Measurements from ENCODE around the gene RPL32. TPM values are rescaled to one million over a fixed set of nuclear protein-coding genes. Genes with fewer than 3 reads are reported as not detected.
A peak's percentile ranks its signal among the peaks of the same experiment; 100 is the strongest.

RPL32 gene
- total RNA-seq (2,250 TPM), polyA plus RNA-seq (1,000 to 10,000 TPM; 2,316 to 3,950 (median 3,295) TPM)

DNA sequence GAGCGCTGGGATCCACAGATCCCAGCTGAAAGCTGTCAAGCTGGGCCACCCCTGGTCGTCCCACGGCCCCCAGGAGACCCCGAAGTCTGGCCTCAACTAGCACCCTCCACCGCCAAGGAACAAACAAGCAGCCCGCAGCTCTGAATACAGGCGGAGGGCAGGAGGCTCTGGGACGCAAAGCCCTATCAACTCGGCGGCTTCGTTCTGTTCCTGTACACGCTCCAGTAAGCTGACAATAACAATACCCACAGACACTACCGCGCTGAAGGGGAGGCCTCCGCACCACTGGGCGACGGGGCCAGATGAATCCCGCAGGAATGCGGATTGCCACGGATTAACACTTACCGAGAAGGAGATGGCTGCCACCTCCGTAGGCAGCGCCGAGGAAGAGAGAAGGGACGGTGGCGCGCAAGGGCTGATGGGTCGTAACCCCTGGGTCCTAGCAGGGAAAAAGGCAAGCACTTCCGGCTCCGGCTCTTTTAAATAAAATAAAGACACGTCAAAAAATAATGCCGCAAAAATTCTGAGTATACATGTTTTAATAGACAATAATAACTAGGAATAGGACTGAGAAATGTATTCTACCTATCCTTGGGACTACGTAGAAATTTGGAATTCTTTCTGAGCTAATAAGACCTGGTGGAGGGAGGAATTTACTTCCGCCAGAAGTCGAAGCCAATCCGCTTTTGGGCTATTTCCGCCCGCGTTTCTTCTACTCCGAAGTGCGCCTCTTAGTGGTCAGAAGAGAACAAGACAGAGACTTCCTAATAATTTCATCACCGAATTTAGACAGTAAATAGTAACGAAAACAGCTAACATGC is at the start of gene RPL32:
RPL32 (minus strand) TSS at position 417 of the 821 bp plus-strand sequence. CDS start 1,328 bp downstream, outside the sequence.
- Mint-ChIP-seq H3K9me3 (peaks cover 0 to 1% (median 0%) of the 10 kb centered on the region in 7 donors), H3K27me3 (peaks cover 4% of the 10 kb centered on the region), H3K4me1 (peaks cover 13 to 53% (median 44%) of the 10 kb centered on the region in 4 donors), H3K36me3 (peaks cover 27% of the 10 kb centered on the region), H3K4me3 (peak within 1 kb of the TSS; percentile 94 to 98 (median 97)), H3K27ac (peak within 1 kb of the TSS; percentile 99 to 100 (median 99))
- ATAC-seq (ENCODE audit: low read depth in 2 of 2) = peak; percentile 90 to 92
- Histone ChIP-seq H3K4me1 (ENCODE audit: control insufficient read depth, insufficient read depth, low read length, poor library complexity, severe bottlenecking) (peaks cover 28% of the 10 kb centered on the region), H3K4me3 (ENCODE audit: low read depth, low read length) (peak within 1 kb of the TSS; percentile 80), H3K27me3 (ENCODE audit: control insufficient read depth, insufficient read depth, low read length) (no peaks in the 10 kb centered on the region), H3K27ac (ENCODE audit: insufficient read depth, low read length, poor library complexity, severe bottlenecking) (peak within 1 kb of the TSS; percentile 98), H3K36me3 (ENCODE audit: control insufficient read depth, insufficient read depth, low read length) (peaks cover 34% of the 10 kb centered on the region), H3K9me3 (ENCODE audit: control insufficient read depth in 2 of 2, low read length in 2 of 2) (no peaks in the 10 kb centered on the region)
- peak; percentile 79 to 97 (median 93) for DNase-seq

DNA sequence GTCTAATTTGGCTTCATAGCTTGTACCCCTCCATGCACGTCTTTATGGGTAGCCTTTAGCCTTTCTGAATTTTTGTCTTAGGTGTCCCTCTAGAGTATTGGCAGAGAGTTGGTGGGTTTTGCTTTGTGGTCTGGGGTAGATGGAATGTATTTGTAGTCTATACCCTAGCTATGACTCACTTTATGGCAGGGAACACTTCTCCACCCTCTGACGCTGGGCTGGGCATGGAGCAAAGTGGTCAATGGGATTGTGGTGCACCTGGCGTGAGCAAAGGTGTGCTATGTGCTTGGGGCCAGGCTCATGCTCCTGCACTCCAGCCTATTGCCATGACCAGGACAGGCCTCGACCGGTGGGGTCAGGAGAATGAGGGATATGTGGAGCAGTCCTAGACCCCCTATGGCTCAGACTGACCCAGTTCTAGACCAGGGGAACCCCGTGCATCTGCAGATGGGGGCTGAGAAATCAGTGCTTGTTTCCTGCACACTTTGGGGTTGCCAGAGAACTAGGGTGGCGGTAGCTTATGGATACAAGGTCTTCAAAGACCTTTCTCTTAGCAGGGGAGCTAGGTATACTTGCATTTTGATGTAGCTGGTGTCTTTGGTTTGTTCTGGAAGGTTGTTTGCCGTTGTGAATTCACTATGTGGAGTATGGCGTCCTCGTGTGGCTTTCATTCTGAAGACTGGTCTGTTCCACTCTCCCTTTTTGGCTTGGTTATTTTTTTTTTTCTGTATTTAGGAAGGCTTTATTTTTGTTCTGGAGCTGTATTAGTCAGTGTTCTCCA is 49.4 kb upstream of the RPL32 start:
- Mint-ChIP-seq H3K4me1 (peaks cover 5 to 22% (median 11%) of the 10 kb centered on the region in 4 donors), H3K4me3 (no peak overlapping the region), H3K36me3 (no peaks in the 10 kb centered on the region), H3K27ac (no peak overlapping the region), H3K27me3 (peaks cover 52% of the 10 kb centered on the region), H3K9me3 (no peaks in the 10 kb centered on the region)
- peaks cover 9% of the 10 kb centered on the region for H3K4me1 ChIP-seq (ENCODE audit: control insufficient read depth, insufficient read depth, low read length, poor library complexity, severe bottlenecking)
- no peak overlapping the region for H3K27ac ChIP-seq (ENCODE audit: insufficient read depth, low read length, poor library complexity, severe bottlenecking)
- no peak for ATAC-seq (ENCODE audit: low read depth in 2 of 2)
- H3K36me3 ChIP-seq (ENCODE audit: control insufficient read depth, insufficient read depth, low read length) = no peaks in the 10 kb centered on the region
- no peaks in the 10 kb centered on the region for H3K9me3 ChIP-seq (ENCODE audit: control insufficient read depth in 2 of 2, low read length in 2 of 2)
- H3K27me3 ChIP-seq (ENCODE audit: control insufficient read depth, insufficient read depth, low read length) = peaks cover 7% of the 10 kb centered on the region
- no peak for DNase-seq
- no peak overlapping the region for H3K4me3 ChIP-seq (ENCODE audit: low read depth, low read length)

DNA sequence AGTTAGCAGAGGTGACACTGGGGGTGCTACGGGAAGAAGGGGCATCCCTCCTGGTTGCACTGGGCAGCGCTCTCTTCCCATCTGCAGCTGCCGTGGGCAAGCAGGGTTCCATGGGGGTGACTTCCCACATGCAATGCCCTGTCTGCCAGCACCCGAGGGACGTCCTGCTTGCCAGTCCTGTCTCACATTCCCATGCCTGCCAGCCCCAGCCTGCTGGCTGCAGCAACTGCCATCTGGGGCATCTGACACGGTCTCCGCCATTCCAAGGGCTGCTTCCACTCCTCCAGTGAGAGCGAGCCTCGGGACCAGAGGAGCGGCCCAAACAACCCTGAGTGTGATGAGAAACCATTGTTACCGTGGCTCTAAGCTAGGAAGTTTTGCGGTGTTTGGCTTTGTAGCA is 45.4 kb upstream of the RPL32 start:
- Mint-ChIP-seq H3K27me3 (peaks cover 54% of the 10 kb centered on the region), H3K36me3 (no peaks in the 10 kb centered on the region), H3K4me1 (peaks cover under 1 to 18% (median 6%) of the 10 kb centered on the region in 4 donors), H3K9me3 (no peaks in the 10 kb centered on the region), H3K27ac (no peak overlapping the region), H3K4me3 (no peak overlapping the region)
- ATAC-seq (ENCODE audit: low read depth in 2 of 2) (no peak), DNase-seq (no peak)
- Histone ChIP-seq H3K36me3 (ENCODE audit: control insufficient read depth, insufficient read depth, low read length) (no peaks in the 10 kb centered on the region), H3K27ac (ENCODE audit: insufficient read depth, low read length, poor library complexity, severe bottlenecking) (no peak overlapping the region), H3K27me3 (ENCODE audit: control insufficient read depth, insufficient read depth, low read length) (peaks cover 7% of the 10 kb centered on the region), H3K4me1 (ENCODE audit: control insufficient read depth, insufficient read depth, low read length, poor library complexity, severe bottlenecking) (peaks cover 4% of the 10 kb centered on the region), H3K9me3 (ENCODE audit: control insufficient read depth in 2 of 2, low read length in 2 of 2) (no peaks in the 10 kb centered on the region), H3K4me3 (ENCODE audit: low read depth, low read length) (no peak overlapping the region)

DNA sequence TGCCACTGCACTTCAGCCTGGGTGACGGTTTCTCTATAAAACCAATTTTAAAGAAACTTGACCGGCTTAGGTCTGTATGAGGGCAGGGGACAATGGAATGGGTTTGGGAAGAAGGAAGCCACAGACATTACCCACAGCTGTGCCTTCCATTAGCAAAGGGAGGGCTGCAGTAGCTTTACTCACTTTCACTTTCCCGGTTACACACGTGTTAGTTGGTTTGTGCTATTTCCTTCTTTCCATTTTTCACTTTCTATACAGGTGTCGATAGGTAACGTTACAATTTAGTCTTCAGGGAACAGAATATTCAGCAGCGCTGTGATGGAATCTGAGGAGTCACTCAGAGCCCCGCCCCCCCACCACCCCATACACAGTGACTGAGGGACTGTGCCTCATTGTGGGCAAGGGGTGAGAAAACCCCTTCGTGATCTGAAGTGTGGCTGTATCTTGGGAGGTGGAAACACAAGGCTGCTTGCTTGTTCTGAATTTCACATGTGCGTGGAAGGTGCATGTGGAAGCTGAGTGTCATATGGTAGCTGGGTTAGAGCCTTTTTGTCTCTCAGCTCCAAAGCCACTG is 44.8 kb upstream of the RPL32 start:
- Mint-ChIP-seq H3K4me1 (peaks cover 0 to 15% (median 5%) of the 10 kb centered on the region in 4 donors), H3K9me3 (no peaks in the 10 kb centered on the region), H3K4me3 (peak overlapping the region in 1 of 4 donors; percentile 46), H3K27ac (no peak overlapping the region), H3K27me3 (peaks cover 56% of the 10 kb centered on the region), H3K36me3 (no peaks in the 10 kb centered on the region)
- ATAC-seq (ENCODE audit: low read depth in 2 of 2) (peak; percentile 44 to 50), DNase-seq (peak in 1 of 3 donors; percentile 26)
- H3K4me3 ChIP-seq (ENCODE audit: low read depth, low read length) = peak overlapping the region; percentile 31
- H3K4me1 ChIP-seq (ENCODE audit: control insufficient read depth, insufficient read depth, low read length, poor library complexity, severe bottlenecking) = no peaks in the 10 kb centered on the region
- H3K36me3 ChIP-seq (ENCODE audit: control insufficient read depth, insufficient read depth, low read length) = no peaks in the 10 kb centered on the region
- H3K27ac ChIP-seq (ENCODE audit: insufficient read depth, low read length, poor library complexity, severe bottlenecking) = no peak overlapping the region
- no peaks in the 10 kb centered on the region for H3K9me3 ChIP-seq (ENCODE audit: control insufficient read depth in 2 of 2, low read length in 2 of 2)
- peaks cover 7% of the 10 kb centered on the region for H3K27me3 ChIP-seq (ENCODE audit: control insufficient read depth, insufficient read depth, low read length)

DNA sequence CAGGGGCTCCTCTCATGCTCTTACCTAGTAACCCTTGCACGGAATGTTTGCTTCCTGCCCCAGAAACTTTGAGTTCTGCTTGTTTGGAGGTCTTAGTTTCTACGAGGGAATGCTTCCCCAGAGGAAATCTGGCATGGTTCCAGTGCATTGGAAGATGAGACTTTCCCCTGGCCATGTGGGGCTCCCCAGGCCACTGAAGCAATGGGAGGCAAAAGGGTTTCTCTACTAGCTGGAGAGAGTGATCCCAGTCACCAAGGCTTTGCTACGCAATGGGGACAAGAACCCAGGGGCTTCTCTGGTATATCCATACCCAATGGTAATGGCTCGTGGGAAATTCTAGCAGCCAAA is 44.2 kb upstream of the RPL32 start:
- Histone ChIP-seq H3K4me1 (ENCODE audit: control insufficient read depth, insufficient read depth, low read length, poor library complexity, severe bottlenecking) (no peaks in the 10 kb centered on the region), H3K36me3 (ENCODE audit: control insufficient read depth, insufficient read depth, low read length) (no peaks in the 10 kb centered on the region), H3K9me3 (ENCODE audit: control insufficient read depth in 2 of 2, low read length in 2 of 2) (no peaks in the 10 kb centered on the region), H3K27ac (ENCODE audit: insufficient read depth, low read length, poor library complexity, severe bottlenecking) (no peak overlapping the region), H3K27me3 (ENCODE audit: control insufficient read depth, insufficient read depth, low read length) (peaks cover 7% of the 10 kb centered on the region), H3K4me3 (ENCODE audit: low read depth, low read length) (no peak overlapping the region)
- ATAC-seq (ENCODE audit: low read depth in 2 of 2) = no peak
- DNase-seq = no peak
- Mint-ChIP-seq H3K4me3 (no peak overlapping the region), H3K36me3 (no peaks in the 10 kb centered on the region), H3K9me3 (no peaks in the 10 kb centered on the region), H3K27me3 (peaks cover 56% of the 10 kb centered on the region), H3K4me1 (peaks cover 0 to 13% (median 5%) of the 10 kb centered on the region in 4 donors), H3K27ac (no peak overlapping the region)

DNA sequence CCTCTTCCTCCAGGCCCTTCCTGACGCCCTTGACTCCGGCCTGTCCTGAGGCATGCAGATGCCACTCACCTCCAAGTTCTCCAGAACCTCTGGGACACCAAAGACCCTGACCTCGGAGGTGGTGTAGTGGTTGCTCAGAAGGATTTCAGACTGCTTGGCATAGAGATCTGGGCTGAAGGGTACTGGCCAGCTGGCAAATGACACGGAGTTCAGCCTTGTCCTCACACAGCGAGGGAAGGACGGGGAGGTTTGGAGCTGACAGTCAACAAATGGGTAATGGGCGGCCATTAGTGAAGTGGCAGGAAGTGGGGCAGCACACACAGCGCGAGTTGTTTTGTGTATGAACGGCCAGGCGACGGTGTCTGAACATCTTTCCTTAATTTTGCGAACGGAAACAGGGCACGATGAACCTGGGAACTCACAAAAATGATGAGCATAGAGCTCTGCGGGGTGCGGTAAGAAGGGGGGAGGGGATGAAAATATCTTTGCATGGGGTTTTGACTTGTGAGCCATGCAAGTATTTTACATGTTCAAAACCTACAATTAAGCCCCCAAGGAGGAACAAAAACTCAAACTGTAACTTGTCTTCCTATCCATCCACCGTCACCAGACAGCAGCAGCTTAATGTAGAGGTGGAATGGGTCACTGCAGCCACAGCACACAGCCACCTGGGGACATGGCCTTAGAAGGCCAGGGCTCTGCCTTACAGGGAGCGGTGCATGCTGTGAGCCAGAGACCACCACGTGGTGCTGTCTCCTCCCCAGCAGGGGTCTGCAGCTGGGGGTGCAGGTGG is 43.6 kb upstream of the RPL32 start:
- Mint-ChIP-seq H3K4me3 (no peak overlapping the region), H3K27ac (no peak overlapping the region), H3K9me3 (no peaks in the 10 kb centered on the region), H3K27me3 (peaks cover 50% of the 10 kb centered on the region), H3K4me1 (peaks cover 0 to 13% (median 5%) of the 10 kb centered on the region in 4 donors), H3K36me3 (no peaks in the 10 kb centered on the region)
- H3K9me3 ChIP-seq (ENCODE audit: control insufficient read depth in 2 of 2, low read length in 2 of 2) = no peaks in the 10 kb centered on the region
- H3K4me3 ChIP-seq (ENCODE audit: low read depth, low read length) = no peak overlapping the region
- no peak for DNase-seq
- H3K27me3 ChIP-seq (ENCODE audit: control insufficient read depth, insufficient read depth, low read length) = peaks cover 7% of the 10 kb centered on the region
- no peak overlapping the region for H3K27ac ChIP-seq (ENCODE audit: insufficient read depth, low read length, poor library complexity, severe bottlenecking)
- no peaks in the 10 kb centered on the region for H3K36me3 ChIP-seq (ENCODE audit: control insufficient read depth, insufficient read depth, low read length)
- no peak for ATAC-seq (ENCODE audit: low read depth in 2 of 2)
- no peaks in the 10 kb centered on the region for H3K4me1 ChIP-seq (ENCODE audit: control insufficient read depth, insufficient read depth, low read length, poor library complexity, severe bottlenecking)

DNA sequence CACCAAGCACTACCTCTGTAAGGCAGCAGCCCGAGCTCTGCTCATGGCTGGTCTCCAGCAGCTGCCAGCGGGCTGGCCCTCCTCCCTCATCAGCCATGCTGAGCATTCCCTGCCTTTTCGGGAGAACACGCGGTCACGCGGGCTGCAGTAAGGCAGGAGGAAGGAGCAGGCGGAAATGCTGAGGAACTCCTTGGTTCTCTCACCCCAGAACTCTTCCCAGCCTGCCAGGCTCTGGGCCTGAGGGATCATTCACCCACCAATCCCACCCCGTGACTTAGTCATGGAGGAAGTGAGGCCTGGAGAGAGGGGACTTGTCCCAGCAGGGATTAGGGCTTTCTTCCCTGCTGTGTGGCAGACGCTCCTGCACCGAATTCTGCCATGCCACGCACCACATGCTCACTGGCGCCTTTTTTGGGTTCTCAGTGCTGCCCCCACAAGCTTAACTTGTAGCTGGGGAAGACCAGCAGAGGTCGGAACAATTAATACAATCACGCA is 42.9 kb upstream of the RPL32 start:
- no peaks in the 10 kb centered on the region for H3K36me3 ChIP-seq (ENCODE audit: control insufficient read depth, insufficient read depth, low read length)
- ATAC-seq (ENCODE audit: low read depth in 2 of 2) = no peak

More for the DNA sequence above, 42.9 kb upstream of the RPL32 start:
- DNase-seq = no peak
- H3K9me3 ChIP-seq (ENCODE audit: control insufficient read depth in 2 of 2, low read length in 2 of 2) = no peaks in the 10 kb centered on the region
- peaks cover 0 to 13% (median 5%) of the 10 kb centered on the region in 4 donors for H3K4me1 Mint-ChIP-seq
- H3K4me3 Mint-ChIP-seq = no peak overlapping the region
- no peaks in the 10 kb centered on the region for H3K9me3 Mint-ChIP-seq
- H3K4me1 ChIP-seq (ENCODE audit: control insufficient read depth, insufficient read depth, low read length, poor library complexity, severe bottlenecking) = no peaks in the 10 kb centered on the region
- no peak overlapping the region for H3K27ac Mint-ChIP-seq
- H3K36me3 Mint-ChIP-seq = no peaks in the 10 kb centered on the region
- no peak overlapping the region for H3K27ac ChIP-seq (ENCODE audit: insufficient read depth, low read length, poor library complexity, severe bottlenecking)
- no peak overlapping the region for H3K4me3 ChIP-seq (ENCODE audit: low read depth, low read length)
- H3K27me3 Mint-ChIP-seq = peaks cover 45% of the 10 kb centered on the region
- peaks cover 7% of the 10 kb centered on the region for H3K27me3 ChIP-seq (ENCODE audit: control insufficient read depth, insufficient read depth, low read length)

Measured in CD4-positive, CD25-positive, alpha-beta regulatory T cell (primary cell).